Measurements from ENCODE around the gene RBM12. TPM values are rescaled to one million over a fixed set of nuclear protein-coding genes. Genes with fewer than 3 reads are reported as not detected.
"Not testable (repeated sequence)": the region's sequence is repeated elsewhere in the genome, so short reads cannot be mapped to it uniquely, and the experiment has no call there.

RBM12 gene, protein sequence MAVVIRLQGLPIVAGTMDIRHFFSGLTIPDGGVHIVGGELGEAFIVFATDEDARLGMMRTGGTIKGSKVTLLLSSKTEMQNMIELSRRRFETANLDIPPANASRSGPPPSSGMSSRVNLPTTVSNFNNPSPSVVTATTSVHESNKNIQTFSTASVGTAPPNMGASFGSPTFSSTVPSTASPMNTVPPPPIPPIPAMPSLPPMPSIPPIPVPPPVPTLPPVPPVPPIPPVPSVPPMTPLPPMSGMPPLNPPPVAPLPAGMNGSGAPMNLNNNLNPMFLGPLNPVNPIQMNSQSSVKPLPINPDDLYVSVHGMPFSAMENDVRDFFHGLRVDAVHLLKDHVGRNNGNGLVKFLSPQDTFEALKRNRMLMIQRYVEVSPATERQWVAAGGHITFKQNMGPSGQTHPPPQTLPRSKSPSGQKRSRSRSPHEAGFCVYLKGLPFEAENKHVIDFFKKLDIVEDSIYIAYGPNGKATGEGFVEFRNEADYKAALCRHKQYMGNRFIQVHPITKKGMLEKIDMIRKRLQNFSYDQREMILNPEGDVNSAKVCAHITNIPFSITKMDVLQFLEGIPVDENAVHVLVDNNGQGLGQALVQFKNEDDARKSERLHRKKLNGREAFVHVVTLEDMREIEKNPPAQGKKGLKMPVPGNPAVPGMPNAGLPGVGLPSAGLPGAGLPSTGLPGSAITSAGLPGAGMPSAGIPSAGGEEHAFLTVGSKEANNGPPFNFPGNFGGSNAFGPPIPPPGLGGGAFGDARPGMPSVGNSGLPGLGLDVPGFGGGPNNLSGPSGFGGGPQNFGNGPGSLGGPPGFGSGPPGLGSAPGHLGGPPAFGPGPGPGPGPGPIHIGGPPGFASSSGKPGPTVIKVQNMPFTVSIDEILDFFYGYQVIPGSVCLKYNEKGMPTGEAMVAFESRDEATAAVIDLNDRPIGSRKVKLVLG
- total RNA-seq, result 100 to 1,000 TPM; 101 to 137 TPM

GRCh38 chr20:35664466-35665206, at the start of gene RBM12, which contains the start of gene CPNE1:
Gene RBM12 (minus strand): TSS chr20:35664900. CDS start chr20:35655322, 9,578 bp downstream.
Gene CPNE1 (minus strand): TSS chr20:35664900. CDS start chr20:35632923, 31,977 bp downstream.
- CTCF ChIA-PET, result interaction anchor here (0.6 to 8.2 kb wide), 7 partner anchors 46 to 290 kb away, joined by 3 to 59 read pairs (median 3); no protein-coding TSS in a partner anchor
- Mint-ChIP-seq H3K36me3 (peaks cover 38% of the 10 kb centered on the region), H3K27ac (peak within 1 kb of the TSS; percentile 95), H3K27me3 (no peaks in the 10 kb centered on the region), H3K4me3 (peak within 1 kb of the TSS; percentile 96), H3K4me1 (peaks cover 37% of the 10 kb centered on the region), H3K9me3 (ENCODE audit: low read depth) (no peaks in the 10 kb centered on the region)
- DNase-seq (peak; percentile 97), ATAC-seq (peak; percentile 80)

DNA sequence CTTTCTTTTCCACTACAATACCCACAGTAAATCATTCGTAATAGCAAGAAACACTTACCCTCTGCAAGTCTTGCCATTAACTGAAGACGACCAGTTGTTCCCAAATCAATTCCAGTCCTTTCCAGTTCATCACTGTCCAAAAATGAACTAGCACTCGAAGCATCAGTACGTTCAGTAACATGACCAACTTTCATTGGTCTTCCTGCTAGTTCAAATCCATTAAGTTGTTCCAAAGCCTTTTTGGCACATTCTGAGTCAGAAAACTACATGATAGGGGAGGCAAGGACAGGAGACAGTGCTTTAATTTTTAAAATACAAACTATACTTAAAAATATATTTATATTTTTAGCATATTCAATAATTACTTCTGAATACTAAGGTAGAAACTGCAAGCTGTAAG, 49.4 kb upstream of the RBM12 start:
- Mint-ChIP-seq H3K27me3 (no peaks in the 10 kb centered on the region), H3K9me3 (ENCODE audit: low read depth) (no peaks in the 10 kb centered on the region), H3K27ac (peak overlapping the region; percentile 40), H3K4me1 (peaks cover 57% of the 10 kb centered on the region), H3K36me3 (peaks cover 69% of the 10 kb centered on the region), H3K4me3 (no peak overlapping the region)
- CTCF ChIA-PET, result interaction anchor here (0.6 to 5.0 kb wide), 4 partner anchors 8 to 26 kb away, joined by 3 to 28 read pairs (median 10); partner anchors contain the start of genes NFS1 and ROMO1
- ATAC-seq (no peak), DNase-seq (no peak)

DNA sequence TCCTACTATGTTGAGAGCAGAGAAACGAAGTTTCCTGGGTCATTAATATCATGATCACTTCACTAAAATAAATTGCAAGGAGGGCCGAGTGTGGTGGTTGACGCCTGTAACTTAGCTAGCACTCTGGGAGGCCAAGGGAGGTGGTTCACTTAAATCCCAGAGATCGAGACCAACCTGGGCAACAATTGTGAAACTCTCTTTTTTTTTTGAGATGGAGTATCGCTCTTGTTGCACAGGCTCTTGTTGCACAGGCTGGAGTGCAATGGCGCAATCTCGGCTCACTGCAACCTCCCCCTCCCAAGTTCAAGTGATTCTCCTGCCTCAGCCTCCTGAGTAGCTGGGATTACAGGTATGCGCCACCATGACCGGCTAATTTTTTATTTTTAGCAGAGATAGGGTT, 48.4 kb upstream of the RBM12 start:
- H3K4me3 Mint-ChIP-seq; H3K9me3 Mint-ChIP-seq (ENCODE audit: low read depth); DNase-seq; H3K27me3 Mint-ChIP-seq; ATAC-seq: not testable (repeated sequence)
- Mint-ChIP-seq H3K27ac (peak overlapping the region; percentile 64), H3K4me1 (peaks cover 61% of the 10 kb centered on the region), H3K36me3 (peaks cover 69% of the 10 kb centered on the region)
- CTCF ChIA-PET, result interaction anchor here (0.8 to 5.0 kb wide), 4 partner anchors 9 to 94 kb away, joined by 3 to 28 read pairs (median 9); partner anchors contain the start of genes NFS1 and ROMO1

DNA sequence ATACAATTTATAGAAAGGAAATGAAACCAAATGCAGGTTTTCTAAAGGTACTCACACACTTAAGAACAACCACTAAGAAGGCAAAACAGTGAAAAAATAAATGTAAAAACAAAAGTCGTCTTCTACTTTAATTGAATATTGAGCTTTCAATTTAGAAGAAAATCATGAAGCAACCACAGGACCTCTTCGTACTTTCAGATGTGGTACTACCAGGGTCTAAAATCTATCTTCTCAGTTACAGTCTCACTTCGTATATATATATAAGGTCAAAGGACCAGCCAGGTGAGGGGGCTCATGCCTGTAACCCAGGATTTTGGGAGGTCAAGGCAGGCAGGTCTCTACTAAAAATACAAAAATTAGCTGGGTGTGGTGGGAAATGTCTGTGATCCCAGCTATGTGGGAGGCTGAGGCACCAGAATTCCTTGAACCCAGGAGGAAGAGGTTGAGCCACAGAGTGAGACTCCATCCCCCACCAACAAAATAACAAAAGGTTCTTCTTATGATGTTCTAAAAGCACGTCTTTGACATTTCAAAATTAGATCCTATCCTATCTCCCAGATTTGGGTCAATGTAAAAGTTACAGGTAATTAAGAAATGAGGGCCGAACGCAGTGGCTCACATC, 47.0 kb upstream of the RBM12 start:
- Mint-ChIP-seq H3K9me3 (ENCODE audit: low read depth) (no peaks in the 10 kb centered on the region), H3K27me3 (no peaks in the 10 kb centered on the region), H3K4me3 (peak overlapping the region; percentile 56), H3K4me1 (peaks cover 56% of the 10 kb centered on the region), H3K36me3 (peaks cover 69% of the 10 kb centered on the region), H3K27ac (peak overlapping the region; percentile 81)
- peak; percentile 64 for ATAC-seq
- no peak for DNase-seq
- CTCF ChIA-PET, result interaction anchor here (0.8 to 5.0 kb wide), 6 partner anchors 8 to 110 kb away, joined by 3 to 28 read pairs (median 4); partner anchors contain the start of genes NFS1, RBM39 and ROMO1

GRCh38 chr20:35710884-35711587, 46.3 kb upstream of the RBM12 start:
- Mint-ChIP-seq H3K27me3 (no peaks in the 10 kb centered on the region), H3K36me3 (peaks cover 70% of the 10 kb centered on the region), H3K9me3 (ENCODE audit: low read depth) (no peaks in the 10 kb centered on the region), H3K4me1 (peaks cover 54% of the 10 kb centered on the region), H3K4me3 (peak overlapping the region; percentile 56), H3K27ac (peak overlapping the region; percentile 81)
- DNase-seq (no peak), ATAC-seq (no peak)
- CTCF ChIA-PET, result interaction anchor here (0.8 to 5.0 kb wide), 7 partner anchors 9 to 173 kb away, joined by 3 to 28 read pairs (median 5); partner anchors contain the start of genes NFS1, RBM39 and ROMO1

DNA sequence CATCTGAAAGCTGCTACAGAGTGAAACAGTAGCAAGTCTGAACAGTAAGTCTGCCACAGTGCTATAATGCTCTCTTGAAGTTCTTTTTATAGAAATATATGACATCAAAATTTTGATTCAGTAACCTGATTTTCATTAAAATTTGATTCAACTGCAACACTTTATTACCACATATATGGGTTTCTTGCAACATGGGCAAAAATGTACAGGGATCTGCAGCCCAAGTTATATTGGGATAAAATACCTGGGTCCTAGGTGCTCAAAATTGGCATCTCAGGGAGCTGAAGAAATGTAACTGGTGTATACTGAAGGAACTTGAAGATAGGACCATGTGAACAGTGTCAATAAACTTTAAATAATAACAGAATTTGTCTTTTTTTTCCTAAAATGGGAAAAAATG, 45.3 kb upstream of the RBM12 start:
- DNase-seq, result no peak
- H3K27me3 Mint-ChIP-seq, result no peaks in the 10 kb centered on the region
- no peak overlapping the region for H3K27ac Mint-ChIP-seq
- no peak for ATAC-seq
- no peaks in the 10 kb centered on the region for H3K9me3 Mint-ChIP-seq (ENCODE audit: low read depth)
- H3K36me3 Mint-ChIP-seq, result peaks cover 67% of the 10 kb centered on the region
- CTCF ChIA-PET, result interaction anchor here (0.7 to 5.0 kb wide), 6 partner anchors 8 to 174 kb away, joined by 3 to 28 read pairs (median 4); partner anchors contain the start of genes NFS1 and ROMO1
- H3K4me1 Mint-ChIP-seq, result peaks cover 50% of the 10 kb centered on the region
- H3K4me3 Mint-ChIP-seq, result no peak overlapping the region

DNA sequence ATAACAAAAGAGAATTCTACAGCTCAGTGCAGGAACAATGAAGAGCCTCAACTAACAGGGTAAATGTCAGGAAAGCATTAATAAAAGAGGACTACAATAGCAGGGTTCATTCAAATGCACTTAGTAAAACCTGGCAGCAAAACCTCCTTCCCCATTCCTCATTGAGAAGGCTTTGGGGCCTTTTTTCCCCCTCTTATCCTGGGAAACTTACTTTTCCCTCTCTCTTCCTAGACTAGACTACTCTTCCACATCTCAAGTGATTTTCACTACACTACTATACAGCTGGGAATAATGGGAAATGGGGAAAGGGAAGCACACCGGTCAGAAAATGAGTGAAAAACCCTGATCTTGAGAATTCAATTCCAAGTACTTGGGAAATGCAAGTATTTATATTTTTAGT, 44.6 kb upstream of the RBM12 start:
- peaks cover 71% of the 10 kb centered on the region for H3K36me3 Mint-ChIP-seq
- H3K27ac Mint-ChIP-seq, result peak overlapping the region; percentile 64
- H3K4me3 Mint-ChIP-seq, result no peak overlapping the region
- no peaks in the 10 kb centered on the region for H3K9me3 Mint-ChIP-seq (ENCODE audit: low read depth)
- H3K27me3 Mint-ChIP-seq, result no peaks in the 10 kb centered on the region
- DNase-seq, result no peak
- no peak for ATAC-seq
- CTCF ChIA-PET, result interaction anchor here (0.7 to 5.0 kb wide), 5 partner anchors 8 to 175 kb away, joined by 3 to 28 read pairs (median 5); partner anchors contain the start of genes NFS1 and ROMO1
- H3K4me1 Mint-ChIP-seq, result peaks cover 53% of the 10 kb centered on the region

- no peaks in the 10 kb centered on the region for H3K27me3 Mint-ChIP-seq
- no peak for ATAC-seq
- CTCF ChIA-PET, result interaction anchor here (1.2 to 2.3 kb wide), 2 partner anchors 19 to 176 kb away, joined by 3 to 7 read pairs; no protein-coding TSS in a partner anchor
- peaks cover 50% of the 10 kb centered on the region for H3K4me1 Mint-ChIP-seq
- DNase-seq, result no peak
- no peak overlapping the region for H3K4me3 Mint-ChIP-seq
- H3K9me3 Mint-ChIP-seq (ENCODE audit: low read depth), result no peaks in the 10 kb centered on the region
- peak overlapping the region; percentile 18 for H3K27ac Mint-ChIP-seq
- peaks cover 71% of the 10 kb centered on the region for H3K36me3 Mint-ChIP-seq
Measured at GRCh38 chr20:35708502-35708901, 43.8 kb upstream of the RBM12 start.

DNA sequence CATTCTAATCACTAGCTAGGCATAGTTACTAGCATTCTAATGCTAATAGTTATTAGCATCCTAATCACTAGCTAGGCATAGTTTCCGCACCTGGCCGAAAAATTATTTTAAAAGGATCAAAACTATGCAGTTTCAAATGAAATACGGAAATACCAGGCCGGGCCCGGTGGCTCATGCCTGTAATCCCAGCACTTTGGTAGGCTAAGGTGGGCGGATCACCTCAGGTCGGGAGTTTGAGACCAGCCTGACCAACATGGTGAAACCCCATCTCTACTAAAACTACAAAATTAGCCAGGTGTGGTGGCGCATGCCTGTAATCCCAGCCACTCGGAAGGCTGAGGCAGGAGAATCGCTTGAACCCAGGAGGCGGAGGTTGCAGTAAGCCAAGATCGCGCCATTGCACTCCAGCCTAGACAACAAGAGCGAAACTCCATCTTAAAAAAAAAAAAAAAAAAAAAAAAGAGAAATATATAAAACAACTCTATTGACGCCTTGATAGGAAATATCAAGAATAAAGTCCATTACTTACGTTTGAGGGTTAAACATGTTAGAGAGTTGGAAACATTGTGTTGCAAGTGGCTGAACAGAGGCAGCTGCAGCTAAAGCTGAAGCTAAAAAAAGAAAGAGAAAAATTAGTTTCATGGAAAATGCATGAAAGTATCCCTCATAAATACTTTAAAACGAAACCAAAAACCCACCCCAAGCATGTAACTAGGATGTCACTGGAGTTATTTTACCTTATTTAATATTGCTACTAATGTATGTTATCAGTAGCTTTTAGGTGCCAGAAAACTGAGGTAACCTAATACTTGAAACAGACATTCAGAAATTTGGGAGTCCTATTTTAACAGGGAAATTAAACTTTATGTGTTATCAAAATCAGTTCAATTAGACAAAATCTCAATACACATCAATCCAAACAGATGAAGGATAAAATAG, 42.2 kb upstream of the RBM12 start:
- H3K36me3 Mint-ChIP-seq, result peaks cover 73% of the 10 kb centered on the region
- H3K9me3 Mint-ChIP-seq (ENCODE audit: low read depth); H3K27ac Mint-ChIP-seq; ATAC-seq; H3K27me3 Mint-ChIP-seq; H3K4me3 Mint-ChIP-seq: not testable (repeated sequence)
- peak; percentile 18 for DNase-seq
- CTCF ChIA-PET, result interaction anchor here (0.9 to 2.3 kb wide), 2 partner anchors 8 to 28 kb away, joined by 4 to 8 read pairs; no protein-coding TSS in a partner anchor
- peaks cover 47% of the 10 kb centered on the region for H3K4me1 Mint-ChIP-seq

DNA sequence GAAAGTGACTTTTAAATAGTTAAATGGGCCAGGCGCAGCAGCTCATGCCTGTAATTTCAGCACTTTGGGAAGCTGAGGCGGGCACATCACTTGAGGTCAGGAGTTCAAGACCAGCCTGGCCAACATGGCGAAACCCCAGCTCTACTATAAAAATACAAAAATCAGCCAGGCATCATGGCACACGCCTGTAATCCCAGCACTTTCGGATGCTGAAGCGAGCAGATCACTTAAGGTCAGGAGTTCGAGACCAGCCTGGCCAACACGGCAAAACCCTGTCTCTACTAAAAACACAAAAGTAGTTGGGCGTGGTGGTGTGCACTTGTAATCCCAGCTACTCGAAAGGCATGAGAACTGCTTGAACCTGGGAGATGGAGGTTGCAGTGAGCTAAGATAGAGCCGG, 41.2 kb upstream of the RBM12 start:
- not testable (repeated sequence) for H3K9me3 Mint-ChIP-seq (ENCODE audit: low read depth); H3K27me3 Mint-ChIP-seq; H3K27ac Mint-ChIP-seq; H3K4me3 Mint-ChIP-seq; ATAC-seq
- peak; percentile 28 for DNase-seq
- Mint-ChIP-seq H3K4me1 (peaks cover 42% of the 10 kb centered on the region), H3K36me3 (peaks cover 67% of the 10 kb centered on the region)
- CTCF ChIA-PET, result interaction anchor here (0.9 to 2.3 kb wide), 2 partner anchors 9 to 29 kb away, joined by 4 to 8 read pairs; no protein-coding TSS in a partner anchor
